ENCODE results near the gene RAD1.
A peak's percentile ranks its signal among the peaks of the same experiment; 100 is the strongest.

Gene RAD1

GRCh38 chr5:34923694-34924461 lies 8.6 kb upstream of the RAD1 start:
- POLR2A ChIA-PET = interaction anchor here (0.5 to 3.5 kb wide), 3 partner anchors 9 to 18 kb away, joined by 3 to 29 read pairs (median 3); partner anchors contain the start of genes BRIX1 and RAD1
- H3K4me3 ChIP-seq (ENCODE audit: low read depth, low read length) = no peak overlapping the region; the same call in 1 of the 2 replicates
- H3K4me1 ChIP-seq (ENCODE audit: control insufficient read depth, insufficient read depth, low read length) = peaks cover 9% of the 10 kb centered on the region
- peak overlapping the region; percentile 38; the same call in 1 of the 2 replicates for H3K27ac ChIP-seq (ENCODE audit: extremely low read depth, low read depth, low read length)
- CTCF ChIA-PET = interaction anchor here (0.8 to 1.1 kb wide), 2 partner anchors 9 to 388 kb away, joined by 3 to 6 read pairs; partner anchors contain the start of genes BRIX1 and RAD1
- H3K9me3 ChIP-seq (ENCODE audit: control insufficient read depth, insufficient read depth, low read depth, low read length) = no peaks in the 10 kb centered on the region
- peaks cover 85% of the 10 kb centered on the region in 2 experiments for H3K36me3 ChIP-seq (ENCODE audit: control insufficient read depth in 2 of 2, insufficient read depth in 1 of 2, low read length in 2 of 2)
- TF ChIP-seq ZNF660 (tag by site-specific recombination; IDR thresholded peaks at IDR 0.05) = peak; percentile 96
- TF ChIP-seq PRDM10 (tag by site-specific recombination; IDR thresholded peaks at IDR 0.05) = no peak
- TF ChIP-seq ZNF280C (tag by site-specific recombination; IDR thresholded peaks at IDR 0.05) = no peak
- TF ChIP-seq ZFP37 (tag by site-specific recombination; IDR thresholded peaks at IDR 0.05) = no peak
- TF ChIP-seq KLF16 (tag by site-specific recombination; IDR thresholded peaks at IDR 0.05) = no peak
- no peak for TF ChIP-seq ZNF23 (tag by site-specific recombination; IDR thresholded peaks at IDR 0.05; ENCODE audit: borderline replicate concordance)
- peak; percentile 75; the same call in 1 of the 2 replicates for TF ChIP-seq ZEB2 (tag by site-specific recombination; IDR thresholded peaks at IDR 0.05)
- TF ChIP-seq ZNF624 (tag by site-specific recombination; IDR thresholded peaks at IDR 0.05) = no peak
- no peak for TF ChIP-seq ZNF704 (tag by site-specific recombination; IDR thresholded peaks at IDR 0.05)
- peak; percentile 62; the same call in 1 of the 2 replicates for TF ChIP-seq IKZF3 (tag by site-specific recombination; IDR thresholded peaks at IDR 0.05)
- peak; percentile 95 for TF ChIP-seq SP7 (tag by site-specific recombination; IDR thresholded peaks at IDR 0.05)
- no peak for TF ChIP-seq ZNF239 (tag by site-specific recombination; IDR thresholded peaks at IDR 0.05)
- no peak for TF ChIP-seq ZNF580 (tag by site-specific recombination; IDR thresholded peaks at IDR 0.05)
- no peak for TF ChIP-seq KLF10 (tag by site-specific recombination; IDR thresholded peaks at IDR 0.05)
- TF ChIP-seq ZNF366 (tag by site-specific recombination; conservative IDR thresholded peaks at IDR 0.05) = peak; percentile 96
- no peak for TF ChIP-seq SCRT1 (tag by site-specific recombination; IDR thresholded peaks at IDR 0.05; ENCODE audit: borderline replicate concordance)
- no peak for TF ChIP-seq ZNF302 (tag by site-specific recombination; IDR thresholded peaks at IDR 0.05; ENCODE audit: low read depth)
- TF ChIP-seq BCL11A (tag by site-specific recombination; IDR thresholded peaks at IDR 0.05; ENCODE audit: low read depth) = peak; percentile 29; the same call in 1 of the 2 replicates
- peak; percentile 17; the same call in 1 of the 2 replicates for TF ChIP-seq SP3 (tag by site-specific recombination; IDR thresholded peaks at IDR 0.05)
- TF ChIP-seq ZNF843 (tag by site-specific recombination; IDR thresholded peaks at IDR 0.05) = 0 out of 2 replicates have a peak, but pooled peaks have one; percentile 28
- no peak for TF ChIP-seq SETDB1 (IDR thresholded peaks at IDR 0.05; ENCODE audit: insufficient read length, low read length)
- TF ChIP-seq ZNF248 (tag by site-specific recombination; IDR thresholded peaks at IDR 0.05) = no peak
- TF ChIP-seq ZNF530 (tag by site-specific recombination; IDR thresholded peaks at IDR 0.05; ENCODE audit: low read depth) = no peak
- TF ChIP-seq KLF1 (tag by site-specific recombination; IDR thresholded peaks at IDR 0.05) = no peak
- peak; percentile 94 for TF ChIP-seq PRDM6 (tag by site-specific recombination; IDR thresholded peaks at IDR 0.05)
